Measurements from ENCODE around the gene BIRC2. TPM values are rescaled to one million over a fixed set of nuclear protein-coding genes. Genes with fewer than 3 reads are reported as not detected.

BIRC2 gene
- total RNA-seq, 4 donors from 2014 or later: 25.6 to 40.3 (median 33.5) TPM

DNA sequence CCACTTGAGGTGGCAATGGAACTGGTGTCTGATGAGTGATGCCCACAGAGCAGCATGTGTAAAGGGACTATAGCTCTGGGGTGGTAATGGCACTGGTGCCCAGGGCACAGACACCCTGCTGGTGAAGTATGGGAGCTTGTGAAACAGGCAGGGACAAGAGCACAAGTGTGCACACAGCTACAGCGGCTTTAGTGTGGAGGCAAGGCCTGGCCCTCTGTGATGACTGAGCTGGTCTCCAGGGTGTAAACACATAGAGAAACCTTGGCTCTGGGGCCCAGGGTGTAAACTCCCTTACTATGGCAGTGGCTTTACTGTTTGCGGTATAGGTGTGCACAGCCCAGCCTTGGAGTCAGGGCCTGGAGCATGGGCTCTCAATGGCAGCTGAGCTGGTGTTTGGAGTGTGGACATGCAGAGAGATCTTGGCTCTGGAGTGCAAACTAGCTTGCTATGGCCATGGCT is 46.3 kb downstream of the BIRC2 start:
- Histone ChIP-seq H3K36me3 (peaks cover 8 to 69% (median 58%) of the 10 kb centered on the region in 4 donors), H3K4me3 (no peak overlapping the region), H3K27ac (replicated peaks in 1 of 4) (no peak overlapping the region), H3K9me3 (no peaks in the 10 kb centered on the region), H3K27me3 (no peaks in the 10 kb centered on the region), H3K4me1 (peaks cover 0 to 15% (median 13%) of the 10 kb centered on the region in 4 donors)
- intact Hi-C loops (cut with DNase I): loop anchor here (5.0 kb wide), 2 partner anchors 59 to 104 kb away; partner anchors contain the start of gene TMEM123
- TF ChIP-seq, protein P1, sequence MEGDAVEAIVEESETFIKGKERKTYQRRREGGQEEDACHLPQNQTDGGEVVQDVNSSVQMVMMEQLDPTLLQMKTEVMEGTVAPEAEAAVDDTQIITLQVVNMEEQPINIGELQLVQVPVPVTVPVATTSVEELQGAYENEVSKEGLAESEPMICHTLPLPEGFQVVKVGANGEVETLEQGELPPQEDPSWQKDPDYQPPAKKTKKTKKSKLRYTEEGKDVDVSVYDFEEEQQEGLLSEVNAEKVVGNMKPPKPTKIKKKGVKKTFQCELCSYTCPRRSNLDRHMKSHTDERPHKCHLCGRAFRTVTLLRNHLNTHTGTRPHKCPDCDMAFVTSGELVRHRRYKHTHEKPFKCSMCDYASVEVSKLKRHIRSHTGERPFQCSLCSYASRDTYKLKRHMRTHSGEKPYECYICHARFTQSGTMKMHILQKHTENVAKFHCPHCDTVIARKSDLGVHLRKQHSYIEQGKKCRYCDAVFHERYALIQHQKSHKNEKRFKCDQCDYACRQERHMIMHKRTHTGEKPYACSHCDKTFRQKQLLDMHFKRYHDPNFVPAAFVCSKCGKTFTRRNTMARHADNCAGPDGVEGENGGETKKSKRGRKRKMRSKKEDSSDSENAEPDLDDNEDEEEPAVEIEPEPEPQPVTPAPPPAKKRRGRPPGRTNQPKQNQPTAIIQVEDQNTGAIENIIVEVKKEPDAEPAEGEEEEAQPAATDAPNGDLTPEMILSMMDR (IDR thresholded peaks at IDR 0.05): no peak
- TF ChIP-seq EP300 (IDR thresholded peaks at IDR 0.05) (no peak), POLR2A (IDR thresholded peaks at IDR 0.05; ENCODE audit: low read depth) (no peak), POLR2AphosphoS5 (IDR thresholded peaks at IDR 0.05) (no peak)
- DNase-seq (ENCODE audit: extremely low spot score): no peak
- WGBS: 100% methylated on average over 2 of the region's 2 CpGs

DNA sequence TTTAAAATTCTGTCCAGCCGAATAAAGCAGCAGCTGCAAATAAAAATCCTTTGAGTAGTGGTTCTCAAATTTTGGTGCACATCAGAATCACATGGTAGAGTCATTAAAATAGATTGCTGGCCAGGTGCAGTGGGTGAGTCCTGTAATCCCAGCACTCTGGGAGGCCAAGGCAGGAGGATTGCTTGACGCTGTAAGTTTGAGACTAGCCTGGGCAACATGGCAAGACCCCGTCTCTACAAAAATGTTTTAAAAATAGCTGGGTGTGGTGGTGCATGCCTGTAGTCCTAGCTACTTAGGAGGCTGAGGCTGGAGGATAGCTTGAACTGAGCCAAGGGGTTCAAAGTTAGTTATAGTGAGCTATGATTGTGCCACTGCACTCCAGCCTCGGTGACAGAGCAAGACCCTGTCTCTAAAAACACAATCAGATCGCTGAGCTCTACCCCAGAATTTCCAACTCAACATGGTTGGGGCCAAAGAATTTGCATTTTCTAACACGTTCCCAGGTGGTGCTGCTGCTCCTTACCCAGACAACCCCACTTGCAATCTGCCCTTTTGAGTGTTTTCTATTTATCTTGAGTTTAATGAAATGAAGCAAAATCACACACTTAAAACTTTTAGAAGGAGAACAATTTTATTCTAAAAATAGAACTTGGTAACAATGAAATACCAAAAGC is 48.8 kb downstream of the BIRC2 start:
- DNase-seq (ENCODE audit: extremely low spot score): no peak
- peaks cover 7 to 69% (median 58%) of the 10 kb centered on the region in 4 donors for H3K36me3 ChIP-seq
- TF ChIP-seq POLR2A (IDR thresholded peaks at IDR 0.05; ENCODE audit: low read depth): no peak
- no peak for TF ChIP-seq POLR2AphosphoS5 (IDR thresholded peaks at IDR 0.05)
- TF ChIP-seq, protein P1 (IDR thresholded peaks at IDR 0.05): no peak
- TF ChIP-seq EP300 (IDR thresholded peaks at IDR 0.05): no peak
- 82% methylated on average over 6 of the region's 6 CpGs for WGBS
- no peaks in the 10 kb centered on the region for H3K9me3 ChIP-seq
- H3K27ac ChIP-seq (replicated peaks in 1 of 4): no peak overlapping the region
- intact Hi-C loops (cut with DNase I): no loop called here
- peaks cover 0 to 11% (median 11%) of the 10 kb centered on the region in 4 donors for H3K4me1 ChIP-seq
- H3K27me3 ChIP-seq: no peaks in the 10 kb centered on the region
- H3K4me3 ChIP-seq: no peak overlapping the region

DNA sequence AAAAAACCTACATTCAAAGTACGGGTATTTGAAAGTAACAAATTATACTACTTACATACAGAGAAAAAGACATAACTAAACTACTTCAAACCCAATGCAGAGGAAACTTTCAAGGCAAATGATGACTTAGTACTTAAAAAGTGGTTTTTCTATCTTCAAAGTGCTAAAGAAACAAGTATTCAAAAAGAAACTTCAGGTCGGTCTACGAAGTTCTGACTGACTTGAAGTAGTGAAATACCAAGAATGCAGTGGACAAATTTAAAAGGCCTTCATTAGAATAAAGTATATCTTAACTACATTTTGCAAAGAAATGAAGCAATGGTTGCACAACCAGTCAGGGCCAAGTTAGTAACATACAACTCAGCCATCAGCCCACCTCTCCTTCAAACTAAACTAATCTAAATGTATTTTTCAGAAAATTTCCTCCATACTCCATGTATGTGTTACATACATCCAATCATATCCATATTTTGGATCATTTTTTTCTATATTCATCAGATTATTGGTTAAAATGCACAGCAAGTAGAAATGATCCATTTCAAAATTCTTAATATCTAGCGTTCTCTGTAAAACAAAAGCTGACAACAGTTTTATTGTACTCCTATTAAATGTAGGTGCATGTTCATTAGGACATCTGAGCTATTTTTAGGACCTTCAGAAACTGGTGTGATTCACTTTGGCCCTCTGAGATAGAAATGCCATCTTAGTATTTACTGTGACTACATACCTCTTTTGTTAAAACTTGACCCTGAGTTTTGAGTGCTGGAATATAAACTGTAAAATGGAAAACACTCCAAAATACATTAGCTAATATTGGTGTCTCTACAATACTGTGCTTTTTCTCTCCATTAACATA is 49.9 kb downstream of the BIRC2 start:
- H3K27ac ChIP-seq (replicated peaks in 1 of 4): no peak overlapping the region
- DNase-seq (ENCODE audit: extremely low spot score): no peak
- peaks cover 17 to 69% (median 52%) of the 10 kb centered on the region in 4 donors for H3K36me3 ChIP-seq
- no peak for TF ChIP-seq POLR2AphosphoS5 (IDR thresholded peaks at IDR 0.05)
- no peak for TF ChIP-seq EP300 (IDR thresholded peaks at IDR 0.05)
- TF ChIP-seq POLR2A (IDR thresholded peaks at IDR 0.05; ENCODE audit: low read depth): no peak
- TF ChIP-seq, protein P1 (IDR thresholded peaks at IDR 0.05): no peak
- 92% methylated on average over 4 of the region's 4 CpGs for WGBS
- no peaks in the 10 kb centered on the region for H3K9me3 ChIP-seq
- H3K4me3 ChIP-seq: no peak overlapping the region
- peaks cover 0 to 11% (median 7%) of the 10 kb centered on the region in 4 donors for H3K4me1 ChIP-seq
- no peaks in the 10 kb centered on the region for H3K27me3 ChIP-seq
- intact Hi-C loops (cut with DNase I): no loop called here

DNA sequence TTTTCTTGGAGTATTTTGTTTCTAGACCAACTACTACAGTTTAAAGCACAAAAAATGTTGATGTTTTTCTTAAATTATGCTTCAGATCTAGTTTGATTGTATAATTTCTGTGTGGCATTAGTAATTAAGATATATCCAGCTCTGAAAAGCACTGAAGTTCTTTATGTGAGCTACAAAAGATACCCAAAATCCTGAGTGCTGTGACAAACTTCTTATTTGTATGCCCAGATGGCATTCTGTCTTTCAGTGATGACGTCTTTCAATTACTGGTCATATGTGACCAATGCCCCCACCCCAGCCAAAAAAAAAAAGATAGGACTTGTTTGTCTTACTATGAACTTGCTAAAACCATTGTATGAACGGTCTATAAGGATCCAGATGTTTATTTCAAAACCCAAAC is 51.3 kb downstream of the BIRC2 start:
- Histone ChIP-seq H3K27me3 (no peaks in the 10 kb centered on the region), H3K9me3 (no peaks in the 10 kb centered on the region), H3K4me3 (no peak overlapping the region), H3K36me3 (peaks cover 17 to 64% (median 44%) of the 10 kb centered on the region in 4 donors), H3K4me1 (peaks cover 0 to 11% (median 7%) of the 10 kb centered on the region in 4 donors), H3K27ac (replicated peaks in 1 of 4) (no peak overlapping the region)
- intact Hi-C loops (cut with DNase I): no loop called here
- DNase-seq (ENCODE audit: extremely low spot score): no peak
- 94% methylated on average over 2 of the region's 2 CpGs for WGBS
- TF ChIP-seq EP300 (IDR thresholded peaks at IDR 0.05) (no peak), POLR2AphosphoS5 (IDR thresholded peaks at IDR 0.05) (no peak), POLR2A (IDR thresholded peaks at IDR 0.05; ENCODE audit: low read depth) (no peak)
- TF ChIP-seq, protein P1 (IDR thresholded peaks at IDR 0.05): no peak
